ENCODE data around the gene DDIT4. TPM values are rescaled to one million over a fixed set of nuclear protein-coding genes. Genes with fewer than 3 reads are reported as not detected.

The DDIT4 gene
- total RNA-seq = 13.8 TPM

GRCh38 chr10:72273410-72274212 lies at the start of gene DDIT4:
Gene DDIT4 (plus strand): TSS chr10:72273924. CDS start chr10:72274217, 293 bp downstream.

Other genes starting within 250 kb of the DDIT4 start
- gene SPOCK2, start 185.4 kb upstream of the DDIT4 start, total RNA-seq = 18.5 TPM
- gene ANAPC16, start 57.9 kb upstream of the DDIT4 start, total RNA-seq = 20.3 TPM
- gene ASCC1, start 57.6 kb upstream of the DDIT4 start, total RNA-seq = 38.2 TPM
- 21.9 TPM for gene DNAJB12, start 81.0 kb downstream of the DDIT4 start, total RNA-seq

Data from parietal lobe (tissue), 1 donor.